Cerebellar nuclear complex (tissue), 1 donor: Measurements from ENCODE around the gene RPS6KA5.
"Not testable (repeated sequence)": the region's sequence is repeated elsewhere in the genome, so short reads cannot be mapped to it uniquely, and the experiment has no call there.

Experiments
- DNase-seq, 2 experiments: peaks; one replicate each; lab custom pipeline; 2025; lab: John Stamatoyannopoulos, UW

RPS6KA5 gene

GRCh38 chr14:91027561-91027960 lies 32.9 kb downstream of the RPS6KA5 start:
- DNase-seq = no peak

- DNase-seq = not testable (repeated sequence)
These were observed 37.8 kb downstream of the RPS6KA5 start for GRCh38 chr14:91022622-91023028.

GRCh38 chr14:91021991-91022621 lies 38.3 kb downstream of the RPS6KA5 start:
- DNase-seq = no peak

GRCh38 chr14:91021115-91021514 lies 39.3 kb downstream of the RPS6KA5 start:
- no peak for DNase-seq

GRCh38 chr14:91019673-91020072 lies 40.8 kb downstream of the RPS6KA5 start:
- no peak for DNase-seq

GRCh38 chr14:91018481-91018880 lies 42.0 kb downstream of the RPS6KA5 start:
- no peak for DNase-seq

- no peak for DNase-seq
These were observed 43.5 kb downstream of the RPS6KA5 start for GRCh38 chr14:91016800-91017410.

- no peak for DNase-seq
These were observed 45.0 kb downstream of the RPS6KA5 start for GRCh38 chr14:91015435-91015834.

GRCh38 chr14:91012045-91012444 lies 48.4 kb downstream of the RPS6KA5 start:
- DNase-seq = no peak

GRCh38 chr14:91010153-91010533 lies 50.3 kb downstream of the RPS6KA5 start:
- DNase-seq = no peak

- DNase-seq = no peak
These were observed 50.8 kb downstream of the RPS6KA5 start for GRCh38 chr14:91009501-91010152.

- DNase-seq = no peak
These were observed 51.6 kb downstream of the RPS6KA5 start for GRCh38 chr14:91008759-91009409.

- DNase-seq = no peak
These were observed 54.7 kb downstream of the RPS6KA5 start for GRCh38 chr14:91005716-91006115.

GRCh38 chr14:91004987-91005386 lies 55.5 kb downstream of the RPS6KA5 start:
- no peak for DNase-seq

- no peak for DNase-seq
These were observed 61.1 kb downstream of the RPS6KA5 start for GRCh38 chr14:90999299-90999698.

GRCh38 chr14:90996967-90997366 lies 63.5 kb downstream of the RPS6KA5 start:
- no peak for DNase-seq

- no peak for DNase-seq
These were observed 64.7 kb downstream of the RPS6KA5 start for GRCh38 chr14:90995785-90996184.

- no peak for DNase-seq
These were observed 66.6 kb downstream of the RPS6KA5 start for GRCh38 chr14:90993792-90994191.

- no peak for DNase-seq
These were observed 68.6 kb downstream of the RPS6KA5 start for GRCh38 chr14:90991690-90992443.

GRCh38 chr14:90990141-90990540 lies 70.3 kb downstream of the RPS6KA5 start:
- DNase-seq = no peak

GRCh38 chr14:90987140-90987539 lies 73.3 kb downstream of the RPS6KA5 start:
- no peak for DNase-seq

- no peak for DNase-seq
These were observed 73.9 kb downstream of the RPS6KA5 start for GRCh38 chr14:90986510-90986909.
